Measurements from ENCODE around the gene SH3BP2.

Gene SH3BP2

GRCh38 chr4:2805712-2806389, 13.0 kb downstream of the SH3BP2 start:
- FAIRE-seq: no peak

GRCh38 chr4:2806390-2807355, 13.8 kb downstream of the SH3BP2 start:
- no peak for FAIRE-seq

GRCh38 chr4:2807571-2807970, 14.7 kb downstream of the SH3BP2 start:
- FAIRE-seq: no peak

GRCh38 chr4:2808001-2808400, 15.1 kb downstream of the SH3BP2 start:
- FAIRE-seq: no peak

GRCh38 chr4:2809610-2810180, 16.8 kb downstream of the SH3BP2 start:
- no peak for FAIRE-seq

GRCh38 chr4:2810388-2810787, 17.5 kb downstream of the SH3BP2 start:
- no peak for FAIRE-seq

- FAIRE-seq: no peak
These were observed 19.1 kb downstream of the SH3BP2 start for GRCh38 chr4:2811830-2812611.

GRCh38 chr4:2812612-2813354, 19.9 kb downstream of the SH3BP2 start:
- FAIRE-seq: no peak

GRCh38 chr4:2813446-2814405, 20.8 kb downstream of the SH3BP2 start:
- FAIRE-seq: no peak

- FAIRE-seq: no peak
These were observed 21.9 kb downstream of the SH3BP2 start for GRCh38 chr4:2814627-2815270.

GRCh38 chr4:2816401-2816954, 23.6 kb downstream of the SH3BP2 start:
- FAIRE-seq: no peak

- no peak for FAIRE-seq
These were observed 24.3 kb downstream of the SH3BP2 start for GRCh38 chr4:2817137-2817536.

- FAIRE-seq: no peak
These were observed 24.9 kb downstream of the SH3BP2 start for GRCh38 chr4:2817701-2818350.

GRCh38 chr4:2818351-2818939, 25.6 kb downstream of the SH3BP2 start:
- no peak for FAIRE-seq

- no peak for FAIRE-seq
These were observed 26.6 kb downstream of the SH3BP2 start for GRCh38 chr4:2819244-2820215.

GRCh38 chr4:2820216-2820982, 27.5 kb downstream of the SH3BP2 start:
- no peak for FAIRE-seq

All from islet of Langerhans (tissue), 1 donor.